Measurements from ENCODE around the gene C14orf93. TPM values are rescaled to one million over a fixed set of nuclear protein-coding genes. Genes with fewer than 3 reads are reported as not detected.

Gene C14orf93
- total RNA-seq, 1 experiment from 2014 or later = 8.2 TPM

DNA sequence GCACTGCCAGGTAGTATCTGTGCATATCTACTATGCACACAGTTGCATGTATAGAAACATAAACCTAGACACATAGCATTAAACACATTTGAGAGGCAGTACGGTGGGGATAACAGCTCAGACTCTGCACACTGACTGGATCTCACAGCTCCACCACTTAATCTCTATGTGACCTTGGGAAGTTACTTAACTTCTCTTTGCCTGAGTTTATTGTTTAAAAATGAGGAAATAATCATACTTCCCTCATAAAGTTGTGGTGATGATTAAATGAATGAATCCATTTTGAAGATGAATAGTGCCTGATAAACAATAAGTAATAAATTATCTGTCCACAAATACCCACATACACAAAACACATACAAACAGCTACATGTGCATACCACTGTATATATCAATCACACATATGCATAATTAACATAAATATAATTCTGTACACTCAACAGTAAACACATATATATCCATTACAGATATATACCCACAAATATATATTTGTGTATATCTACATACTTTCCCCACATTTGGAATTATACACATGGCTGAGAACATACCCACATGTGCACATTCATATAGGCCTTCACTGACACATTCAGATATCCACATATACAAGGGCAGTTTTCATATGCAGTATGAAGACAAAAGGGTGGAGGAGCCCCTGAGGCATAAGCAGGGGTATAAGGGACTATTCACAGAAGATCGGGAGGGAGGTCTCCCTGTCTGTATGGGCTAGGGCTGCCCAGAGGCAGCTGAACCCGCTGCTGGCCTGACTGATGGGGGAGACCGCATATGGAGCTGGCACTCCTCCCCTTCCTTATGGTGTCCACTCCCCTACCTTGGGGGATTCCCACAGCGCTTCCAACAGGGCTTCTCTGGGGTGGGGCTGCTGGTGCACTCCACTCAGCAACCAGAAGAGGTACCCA, 41.5 kb upstream of the C14orf93 start:
- H3K27me3 ChIP-seq (ENCODE audit: insufficient read depth, low read length) = no peaks in the 10 kb centered on the region
- WGBS (ENCODE audit: extremely low coverage, insufficient read length, low lambda C conversion rate) = no CpG with 5 or more reads among the region's 5 CpGs
- no peak overlapping the region for H2AK5ac ChIP-seq (ENCODE audit: insufficient read length, low read length)
- Mint-ChIP-seq H3K36me3 (ENCODE audit: insufficient read depth in 1 of 3, low read depth in 3 of 3) (peaks cover 13 to 46% (median 25%) of the 10 kb centered on the region in 3 experiments), H3K27me3 (ENCODE audit: low read depth) (peaks cover 2% of the 10 kb centered on the region; the same call in 1 of the 2 replicates), H3K4me1 (peaks cover 8 to 15% of the 10 kb centered on the region in 2 experiments), H3K9me3 (no peaks in the 10 kb centered on the region), H3K4me3 (no peak overlapping the region), H3K27ac (no peak overlapping the region)
- no peak overlapping the region for H3K4ac ChIP-seq (ENCODE audit: low read depth, low read length)
- no peak overlapping the region for H2BK120ac ChIP-seq (ENCODE audit: low read depth, low read length, poor library complexity, severe bottlenecking)
- H2BK5ac ChIP-seq (ENCODE audit: insufficient read length, low read length) = no peak overlapping the region
- no peak for DNase-seq
- H4K20me1 ChIP-seq (ENCODE audit: control insufficient read depth, insufficient read depth, insufficient read length) = no peaks in the 10 kb centered on the region
- H3K9me3 ChIP-seq (ENCODE audit: control insufficient read depth, low read depth, low read length) = no peaks in the 10 kb centered on the region
- H3K4me2 ChIP-seq (ENCODE audit: insufficient read depth, insufficient read length, low read length) = no peak overlapping the region
- H4K91ac ChIP-seq (ENCODE audit: insufficient read length, low read depth, low read length) = no peak overlapping the region
- H3K9ac ChIP-seq (ENCODE audit: extremely low read depth, insufficient read length, low read length) = no peak overlapping the region
- no peaks in the 10 kb centered on the region for H3K79me2 ChIP-seq (ENCODE audit: insufficient read depth, low read length)
- H3K23me2 ChIP-seq (ENCODE audit: insufficient read length, low read depth, low read length, poor library complexity, severe bottlenecking) = peaks cover 3% of the 10 kb centered on the region
- H3K23ac ChIP-seq (ENCODE audit: insufficient read length, low read depth, low read length) = no peak overlapping the region
- TF ChIP-seq CTCF (conservative IDR thresholded peaks at IDR 0.05) = no peak
- no peak overlapping the region for H3K56ac ChIP-seq (ENCODE audit: insufficient read length, low read depth, low read length)
- no peak overlapping the region for H2BK12ac ChIP-seq (ENCODE audit: insufficient read length, low read depth, low read length)
- H2BK20ac ChIP-seq (ENCODE audit: low read depth, low read length, poor library complexity, severe bottlenecking) = no peak overlapping the region
- H3K14ac ChIP-seq (ENCODE audit: insufficient read depth, low read length) = no peak overlapping the region
- no peak overlapping the region for H2AFZ ChIP-seq (ENCODE audit: low read length)
- H3T11ph ChIP-seq (ENCODE audit: low read length) = no peak overlapping the region
- H4K8ac ChIP-seq (replicated peaks; ENCODE audit: insufficient read length, low read depth, low read length) = no peak overlapping the region
- no peaks in the 10 kb centered on the region; the same call in 1 of the 2 replicates for H3K4me1 ChIP-seq (ENCODE audit: insufficient read depth, low read length)
- no peak overlapping the region for H4K5ac ChIP-seq (ENCODE audit: insufficient read length, low read depth, low read length)
- H3K27ac ChIP-seq (ENCODE audit: insufficient read length, low read depth, low read length) = no peak overlapping the region
- no peaks in the 10 kb centered on the region for H3K79me1 ChIP-seq (ENCODE audit: insufficient read depth, low read depth, low read length, poor library complexity, severe bottlenecking)
- no peak overlapping the region for H3K18ac ChIP-seq (ENCODE audit: insufficient read length, low read depth, low read length)
- no peak overlapping the region for H2BK15ac ChIP-seq (ENCODE audit: low read depth, low read length)

All from H9 (cell line).